Activated CD8-positive, alpha-beta memory T cell treated with anti-CD3 and anti-CD28 coated beads for 4 hours (primary cell): ENCODE results near the gene MIGA2.

ENCODE experiments used
- DNase-seq, 2 donors: peaks; one replicate each; pipeline ENCODE4 v3.0.0-alpha.2; 2020; ENCODE audit warnings: low read depth in 2 of 2

Gene MIGA2

GRCh38 chr9:129037767-129038098, 1.3 kb downstream of the MIGA2 start:
- no peak for DNase-seq

GRCh38 chr9:129038109-129038852, 1.9 kb downstream of the MIGA2 start:
- DNase-seq = no peak

- DNase-seq = no peak
Measured at GRCh38 chr9:129040113-129040643, 3.8 kb downstream of the MIGA2 start.

GRCh38 chr9:129042016-129042415, 5.6 kb downstream of the MIGA2 start:
- DNase-seq = no peak

GRCh38 chr9:129052592-129052991, 16.2 kb downstream of the MIGA2 start:
- DNase-seq = no peak

- DNase-seq = no peak
Measured at GRCh38 chr9:129053020-129053419, 16.6 kb downstream of the MIGA2 start.

- DNase-seq = no peak
Measured at GRCh38 chr9:129054163-129054851, 17.9 kb downstream of the MIGA2 start.

- no peak for DNase-seq
Measured at GRCh38 chr9:129058965-129059795, 22.8 kb downstream of the MIGA2 start.

- no peak for DNase-seq
Measured at GRCh38 chr9:129059796-129060785, 23.7 kb downstream of the MIGA2 start.

GRCh38 chr9:129060991-129061390, 24.6 kb downstream of the MIGA2 start:
- no peak for DNase-seq

GRCh38 chr9:129063061-129063460, 26.6 kb downstream of the MIGA2 start:
- no peak for DNase-seq

- no peak for DNase-seq
Measured at GRCh38 chr9:129064499-129064908, 28.1 kb downstream of the MIGA2 start.

- no peak for DNase-seq
Measured at GRCh38 chr9:129068110-129068509, 31.7 kb downstream of the MIGA2 start.

- peak; percentile 30 to 40 for DNase-seq
Measured at GRCh38 chr9:129068990-129069861, 32.8 kb downstream of the MIGA2 start.

GRCh38 chr9:129069862-129070641, 33.6 kb downstream of the MIGA2 start:
- DNase-seq = no peak

- DNase-seq = no peak
Measured at GRCh38 chr9:129070696-129071525, 34.5 kb downstream of the MIGA2 start.

- DNase-seq = no peak
Measured at GRCh38 chr9:129071526-129072126, 35.2 kb downstream of the MIGA2 start.

GRCh38 chr9:129072171-129072570, 35.7 kb downstream of the MIGA2 start:
- DNase-seq = no peak
